Measurements from ENCODE around the gene NEUROD6.
A peak's percentile ranks its signal among the peaks of the same experiment; 100 is the strongest.

Gene NEUROD6

DNA sequence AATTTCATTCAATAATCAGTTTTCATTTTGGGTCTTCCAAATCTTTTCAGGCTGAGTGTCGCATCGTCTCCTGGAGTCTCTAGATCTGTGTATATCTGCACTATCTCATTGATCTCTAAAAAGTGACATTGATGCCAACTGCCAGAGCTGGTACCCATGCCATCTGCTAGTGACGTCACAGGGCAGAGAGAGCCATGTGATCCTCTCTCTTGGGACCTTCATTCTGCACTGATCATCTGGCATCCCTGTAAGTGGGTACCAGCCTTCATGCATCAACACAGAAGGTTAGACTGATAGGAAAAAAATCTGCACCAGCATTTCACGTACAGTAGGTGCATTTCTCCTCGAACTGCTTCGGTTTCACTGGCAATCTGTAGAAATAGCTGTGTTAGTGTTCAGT is at the start of gene NEUROD6:
TSS of gene NEUROD6 (minus strand) at position 124 of the 400 bp plus-strand sequence. CDS start 1,458 bp downstream, outside the sequence.
- DNase-seq = no peak

DNA sequence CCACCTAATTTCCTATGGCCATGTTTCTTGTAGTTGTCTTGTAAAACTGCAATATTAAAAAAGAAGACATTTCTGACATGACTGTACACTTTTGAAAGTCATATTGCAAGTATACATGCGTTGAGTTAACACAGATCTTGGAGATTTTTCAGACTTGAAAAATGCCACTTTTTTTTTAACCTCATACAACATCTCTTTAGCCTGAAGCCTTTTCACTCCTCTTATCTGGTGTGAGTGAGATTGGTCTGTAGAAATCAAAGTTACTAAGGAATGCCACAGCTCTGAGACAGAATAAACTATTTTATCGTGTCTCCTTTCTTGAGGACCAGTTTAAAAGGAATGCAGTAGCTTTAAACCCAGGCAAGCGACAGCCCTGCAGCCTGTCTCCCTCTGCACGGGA is 43.9 kb upstream of the NEUROD6 start:
- no peak for DNase-seq

DNA sequence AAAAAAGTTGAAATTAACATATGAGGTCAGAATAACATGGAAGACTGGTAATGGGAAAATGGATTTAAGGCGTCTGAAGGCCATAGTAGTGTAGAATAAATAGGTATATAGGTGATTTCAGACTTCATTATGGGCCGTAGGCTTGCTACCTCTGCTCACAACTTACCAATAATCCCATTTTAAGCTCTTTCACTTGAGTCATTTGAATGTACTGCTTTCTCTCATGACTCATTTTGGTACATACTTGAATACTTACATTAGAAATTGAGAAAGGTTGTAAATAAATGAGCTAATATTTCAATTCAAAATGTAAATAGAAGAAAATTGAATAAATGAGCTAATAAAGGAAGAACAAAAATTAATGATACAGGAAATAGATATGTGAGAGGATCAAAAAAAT is 42.2 kb upstream of the NEUROD6 start:
- DNase-seq = no peak

DNA sequence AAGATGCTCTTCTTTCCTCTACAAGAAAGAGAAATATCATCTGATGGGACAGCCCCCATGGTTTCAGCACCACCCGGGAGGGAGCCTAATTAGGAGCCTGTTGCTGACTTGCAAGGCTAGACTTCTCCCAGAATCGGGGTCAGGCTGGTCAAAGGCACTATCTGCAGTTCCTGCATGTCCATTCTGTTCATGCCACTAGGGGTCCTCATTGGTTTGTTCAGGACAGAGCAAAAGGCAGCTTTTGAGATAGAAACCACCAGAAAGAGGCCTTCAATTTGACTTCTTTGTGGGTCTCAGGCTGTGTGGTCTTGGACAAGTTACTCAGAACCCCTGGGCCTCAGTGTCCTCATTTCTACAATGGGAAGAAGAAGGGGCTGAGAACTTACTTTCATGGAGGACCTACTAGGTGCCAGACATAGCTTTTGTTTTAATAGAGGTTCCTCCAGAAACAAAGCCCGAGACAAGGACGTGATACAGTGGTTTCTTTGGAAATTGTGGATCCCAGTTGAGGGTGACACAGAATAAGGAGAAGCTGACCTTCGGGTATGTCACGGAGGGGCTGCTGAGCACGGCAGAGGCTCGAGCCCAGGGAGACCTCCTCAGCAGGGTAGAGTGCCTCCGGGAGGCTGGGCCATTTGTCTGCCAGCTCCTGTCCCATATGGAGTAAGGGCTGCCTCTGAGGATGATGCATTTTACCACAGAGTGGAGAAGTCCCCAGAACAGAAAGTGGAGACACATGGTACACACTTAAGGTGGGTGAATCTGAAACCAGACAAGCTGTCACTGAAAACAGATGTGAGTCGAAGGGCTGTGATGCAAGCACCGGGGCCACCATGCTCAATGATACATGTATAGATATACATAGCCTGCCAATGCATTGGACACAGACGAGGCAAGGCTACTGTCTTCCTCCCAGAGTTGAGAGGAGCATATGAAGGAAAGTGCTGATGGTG is 33.1 kb upstream of the NEUROD6 start:
- DNase-seq = peak; percentile 3

DNA sequence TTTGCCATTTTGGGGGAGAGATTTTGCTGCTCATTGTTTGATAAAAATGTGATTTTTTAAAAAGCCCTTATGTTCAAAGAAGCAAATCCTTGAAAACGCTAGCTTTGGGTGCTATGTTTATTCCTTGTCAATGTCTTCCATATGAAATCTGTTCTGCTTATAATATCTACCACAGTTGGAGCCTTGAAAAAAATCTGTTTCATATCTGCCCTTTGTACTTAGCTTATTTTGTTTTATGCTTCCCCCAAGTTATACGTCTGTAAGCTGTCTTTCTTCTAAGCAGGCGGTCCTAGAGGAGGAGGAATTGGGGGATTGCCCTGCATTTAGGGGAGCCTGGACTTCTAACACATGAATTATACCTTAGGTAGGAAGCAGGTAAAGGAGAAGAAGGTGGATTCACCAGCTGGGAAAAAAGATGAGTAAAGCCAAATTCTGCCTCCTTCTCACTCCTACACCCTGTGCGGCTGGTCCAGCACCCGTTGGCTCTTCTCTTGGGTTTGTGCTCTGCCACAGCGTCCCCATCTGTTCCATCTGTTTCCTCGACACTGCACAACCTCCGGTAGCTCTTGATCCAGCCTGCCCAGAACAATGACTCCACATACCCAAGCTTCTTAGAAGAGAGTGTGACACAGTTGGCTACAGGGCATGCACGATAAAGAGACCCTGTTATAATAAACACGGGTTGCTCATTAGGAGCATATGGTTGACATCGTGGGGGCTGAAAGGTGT is 31.9 kb upstream of the NEUROD6 start:
- no peak for DNase-seq

DNA sequence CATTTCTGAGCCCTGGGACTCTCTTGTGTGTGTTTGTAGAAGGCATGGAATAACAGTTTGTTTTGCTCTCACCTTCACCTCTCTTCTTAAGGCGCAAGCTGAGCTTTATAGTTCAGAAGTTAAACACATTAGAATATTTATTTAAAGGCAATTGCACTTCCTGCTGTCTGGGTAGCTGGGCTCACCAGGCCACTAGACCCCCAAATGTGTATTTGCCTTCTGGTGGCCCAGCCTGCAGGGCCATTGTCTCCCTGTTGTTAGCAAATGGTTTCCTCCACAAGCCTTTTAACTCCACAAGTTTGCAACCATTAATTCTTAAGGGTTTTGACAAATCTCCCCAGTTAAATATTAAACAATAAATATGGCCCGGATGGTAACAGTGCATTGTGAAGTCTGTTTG is 31.1 kb upstream of the NEUROD6 start:
- DNase-seq = no peak

DNA sequence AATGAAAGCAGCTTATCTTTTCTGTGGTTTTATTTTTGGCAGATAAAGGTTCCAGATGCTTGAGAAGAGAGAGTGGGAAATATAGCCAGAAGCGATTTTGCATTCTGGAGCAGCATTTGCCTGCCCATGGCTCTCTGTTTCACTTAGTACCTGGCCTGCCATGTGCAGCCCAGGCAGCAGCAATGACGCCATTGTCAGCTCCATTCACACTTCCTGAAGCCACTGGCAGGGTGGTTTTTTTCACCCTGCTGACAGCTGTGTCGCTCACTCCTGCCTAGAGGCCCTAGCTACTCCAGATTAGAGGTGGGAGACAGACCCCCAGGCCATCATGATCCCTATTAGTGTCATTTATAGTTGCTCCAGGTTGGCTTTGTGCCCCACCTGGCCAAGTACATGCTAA is 30.1 kb upstream of the NEUROD6 start:
- DNase-seq = no peak

DNA sequence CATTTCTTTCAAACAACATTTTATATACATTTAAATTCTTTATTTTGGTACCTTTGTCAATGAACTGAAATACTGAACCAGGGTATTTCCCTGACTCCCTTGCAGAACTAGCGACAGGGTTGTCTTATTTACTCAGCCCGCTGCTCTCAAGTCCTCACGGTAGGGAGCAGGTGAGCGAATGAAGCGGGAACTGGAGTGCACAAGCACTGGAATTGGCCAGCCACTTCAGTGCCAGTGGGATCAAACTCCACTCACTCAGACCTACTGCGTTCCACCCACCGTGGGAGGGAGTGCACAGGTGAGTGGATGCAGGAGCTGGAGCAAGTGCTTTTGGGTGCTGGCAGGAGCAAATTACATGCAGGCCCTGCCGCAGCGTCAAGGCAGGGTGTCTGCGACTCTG is 28.1 kb upstream of the NEUROD6 start:
- no peak for DNase-seq

DNA sequence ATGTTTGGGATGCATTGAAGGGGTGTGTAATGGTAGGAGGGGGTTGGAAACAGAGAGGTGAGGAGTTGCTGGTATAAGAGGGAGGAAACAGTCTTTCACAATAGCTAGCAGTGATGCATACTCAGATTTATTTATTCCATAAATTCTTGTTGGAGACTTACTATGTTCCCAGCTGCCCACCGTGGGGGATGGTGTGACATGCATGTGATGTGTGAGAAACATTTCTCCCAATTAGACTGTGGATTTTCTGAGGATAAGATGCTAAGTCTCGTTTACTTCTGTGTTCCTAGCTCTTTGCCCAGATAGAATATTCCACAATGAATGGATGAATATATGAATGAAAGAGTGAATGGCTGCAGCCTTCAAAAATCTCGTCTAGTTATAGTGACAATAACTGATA is 23.0 kb upstream of the NEUROD6 start:
- no peak for DNase-seq

DNA sequence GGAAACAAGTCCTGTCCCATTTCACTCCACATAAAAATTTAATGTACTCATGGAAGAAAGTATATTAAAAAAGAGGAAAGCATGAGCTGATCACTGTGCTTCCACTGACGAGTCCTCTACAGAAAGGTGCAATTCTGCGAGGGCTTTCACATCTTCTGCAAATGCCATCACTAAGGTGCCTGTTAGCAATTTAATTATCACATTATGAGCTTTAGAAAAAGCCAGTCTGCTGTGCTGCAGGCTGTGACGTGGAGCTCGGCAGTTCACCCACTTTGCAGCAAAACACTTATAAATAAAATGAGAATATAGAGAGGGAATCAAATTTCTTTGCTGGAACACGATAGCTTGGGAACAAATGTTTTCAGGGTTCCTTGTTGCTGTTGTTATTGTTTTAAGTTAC is 22.5 kb upstream of the NEUROD6 start:
- DNase-seq = no peak

DNA sequence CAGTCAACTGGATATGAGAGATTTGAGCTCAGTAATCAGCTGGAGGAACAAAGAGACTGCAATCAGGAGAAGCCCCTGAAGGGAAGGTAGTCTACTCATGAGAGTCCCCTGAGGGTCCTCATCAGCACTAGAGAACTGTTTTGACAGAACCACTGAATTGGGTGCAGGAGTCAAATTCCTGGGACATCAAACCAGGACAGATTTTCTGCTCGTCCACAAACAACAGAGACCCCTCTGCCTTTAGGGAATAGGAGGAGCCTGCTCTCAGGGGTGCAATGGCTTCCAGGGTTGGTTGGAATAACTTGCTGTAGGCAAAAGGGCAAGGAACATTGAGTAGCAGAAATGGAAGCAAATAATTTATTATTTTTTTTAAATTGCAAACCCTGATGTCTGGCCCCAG is 21.9 kb upstream of the NEUROD6 start:
- DNase-seq = no peak

DNA sequence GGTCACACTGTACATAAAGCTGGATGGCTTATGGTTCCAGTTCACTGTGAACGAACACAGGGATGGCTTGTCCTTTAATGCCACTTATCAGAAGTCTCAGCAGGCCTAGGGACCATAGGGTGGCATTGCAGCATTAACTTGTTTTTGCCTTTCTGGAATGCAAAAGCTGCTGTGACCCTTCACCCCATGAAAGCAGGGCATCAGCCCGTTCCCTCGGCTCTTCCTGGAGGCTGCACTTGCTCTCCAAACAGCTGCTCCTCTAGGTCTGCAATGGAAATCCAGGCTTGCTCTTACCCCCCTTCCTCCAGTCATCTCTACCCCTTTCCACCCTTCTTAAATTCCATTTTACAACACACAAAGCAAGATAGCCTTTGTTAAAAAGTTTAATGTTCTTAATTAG is 17.9 kb upstream of the NEUROD6 start:
- no peak for DNase-seq

DNA sequence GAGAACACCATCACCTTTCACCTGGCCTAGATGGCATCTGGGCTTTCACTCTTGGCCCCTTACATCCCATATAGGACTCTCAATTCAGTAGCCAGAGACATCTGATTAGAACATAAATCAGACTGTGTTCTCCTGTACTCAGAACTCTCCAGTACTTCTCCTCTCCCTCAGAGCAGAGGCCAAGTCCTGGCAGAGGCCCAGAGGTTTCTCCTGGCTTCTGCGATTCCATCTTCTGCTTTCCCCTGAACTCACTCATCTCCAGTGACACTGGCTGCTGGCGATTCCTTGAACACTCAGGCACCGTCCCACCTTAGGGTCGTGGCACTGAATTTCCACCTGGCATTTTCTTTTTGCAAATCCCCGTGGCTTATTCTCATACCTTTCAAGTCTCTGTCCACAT is 4.9 kb upstream of the NEUROD6 start:
- no peak for DNase-seq

DNA sequence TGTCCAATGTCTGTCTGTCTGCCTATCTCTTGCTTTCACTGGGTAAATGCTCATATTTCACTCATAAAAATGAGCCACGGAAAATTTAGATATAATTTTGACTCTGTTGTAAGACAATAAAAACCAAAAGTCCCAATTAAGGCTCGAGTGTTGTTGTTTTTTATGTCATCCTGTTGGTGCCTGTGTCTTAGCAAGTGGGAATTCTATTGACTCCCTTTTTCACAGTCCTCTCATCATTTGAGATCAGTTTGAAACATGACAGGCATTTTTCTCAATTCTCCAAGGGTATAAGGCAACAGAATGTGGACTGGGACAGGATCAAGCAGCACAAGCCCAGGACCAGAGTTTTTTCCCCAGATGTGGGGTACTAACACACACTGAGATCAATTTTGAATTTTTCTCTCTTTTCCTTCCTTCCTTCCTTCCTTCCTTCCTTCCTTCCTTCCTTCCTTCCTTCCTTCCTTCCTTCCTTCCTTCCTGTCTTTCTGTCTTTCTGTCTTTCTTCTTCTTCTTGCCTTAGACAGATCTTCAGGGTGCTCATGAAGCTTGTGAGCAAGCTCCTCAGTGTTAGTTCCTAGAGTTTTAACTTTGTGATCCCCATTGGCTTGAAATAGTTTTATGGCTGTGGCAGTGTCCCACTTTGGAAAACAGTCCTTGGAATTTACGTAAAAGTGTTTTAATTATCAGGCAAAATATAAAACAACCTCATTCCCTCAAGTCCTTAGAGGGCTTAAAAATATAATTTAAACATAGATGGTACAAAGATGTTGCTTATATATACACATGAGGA is 3.2 kb upstream of the NEUROD6 start:
- DNase-seq = no peak

DNA sequence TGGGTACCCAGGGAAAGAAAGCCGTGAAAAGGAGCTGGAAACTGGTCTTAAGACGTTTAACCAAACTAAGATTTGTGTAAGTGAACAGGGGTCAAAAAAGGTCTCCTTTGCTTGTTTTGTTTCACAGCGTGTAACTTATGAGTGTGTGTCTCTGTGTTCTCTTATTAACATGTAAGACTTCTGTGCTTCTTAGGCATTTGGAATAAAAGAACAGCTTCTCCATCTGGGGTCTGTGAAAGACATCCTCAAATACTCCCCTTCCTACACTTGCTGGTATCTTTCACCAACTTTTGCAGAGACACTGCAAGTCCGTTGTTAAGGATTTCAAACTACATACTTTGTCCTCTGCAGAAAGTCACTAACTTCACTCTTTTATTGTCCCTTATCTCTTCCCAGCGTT is 615 bp upstream of the NEUROD6 start:
- no peak for DNase-seq

DNA sequence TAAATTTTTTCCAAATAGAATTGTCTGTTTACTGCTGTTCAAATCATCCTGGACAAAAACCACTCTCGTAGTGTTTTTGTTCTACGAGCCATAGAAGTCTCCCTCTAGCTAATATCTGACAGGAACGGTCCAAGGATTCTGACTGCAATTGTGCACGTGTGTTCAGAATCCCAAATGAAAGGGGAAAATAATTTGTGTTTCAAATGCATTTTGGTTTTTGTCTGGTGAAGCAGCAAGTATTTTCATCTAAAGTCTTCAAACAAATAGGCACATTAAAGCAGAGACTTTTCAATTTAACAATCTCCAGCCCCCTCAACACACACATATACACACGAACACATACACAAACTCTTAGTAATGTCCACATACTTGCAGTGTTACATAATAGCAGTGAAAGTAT is 475 bp downstream of the NEUROD6 start:
- no peak for DNase-seq

DNA sequence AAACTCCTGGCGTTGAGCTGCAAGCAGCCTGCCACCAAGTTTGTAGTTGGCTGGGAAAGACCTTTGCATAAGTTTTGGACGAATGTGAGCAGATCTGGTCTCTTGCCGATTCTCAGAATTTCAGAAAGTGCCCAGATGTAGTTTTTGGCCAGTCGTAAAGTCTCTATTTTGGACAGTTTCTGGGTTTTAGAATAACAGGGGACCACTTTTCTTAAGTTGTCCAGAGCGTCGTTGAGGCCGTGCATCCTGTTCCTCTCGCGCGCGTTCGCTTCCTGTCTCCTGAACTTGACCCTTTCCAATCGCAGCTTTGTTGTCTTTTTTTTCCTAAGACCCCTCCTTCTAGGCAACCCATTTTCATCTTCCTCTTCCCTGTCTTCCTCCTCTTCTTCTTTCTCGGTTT is 1.8 kb downstream of the NEUROD6 start:
- no peak for DNase-seq

DNA sequence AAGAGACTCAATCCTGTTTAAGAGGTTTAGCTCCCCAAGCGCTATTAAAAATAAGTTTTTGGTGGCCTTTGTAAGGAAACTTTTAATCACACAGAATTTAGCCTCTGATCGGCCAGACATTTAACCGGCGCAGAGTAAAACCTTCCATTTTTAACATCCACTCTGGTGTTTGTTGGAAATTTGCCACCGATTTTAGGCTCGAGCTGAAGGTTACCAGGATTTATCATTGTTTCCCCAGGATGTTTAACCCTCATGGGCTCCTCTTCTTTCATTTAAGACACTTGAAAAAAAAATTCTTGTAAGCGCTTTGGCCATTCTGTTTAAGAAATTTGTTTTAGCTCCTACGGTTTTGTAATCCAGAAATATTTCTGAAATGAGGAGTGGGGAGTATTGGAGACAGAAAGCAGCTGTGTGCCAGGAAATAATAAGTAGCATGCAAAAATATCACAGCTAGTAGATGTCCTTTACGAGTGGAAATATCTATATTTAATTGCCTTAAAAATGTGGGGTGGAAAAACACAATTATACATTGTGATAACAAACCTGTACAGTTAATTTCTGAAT is 3.4 kb downstream of the NEUROD6 start:
- no peak for DNase-seq

DNA sequence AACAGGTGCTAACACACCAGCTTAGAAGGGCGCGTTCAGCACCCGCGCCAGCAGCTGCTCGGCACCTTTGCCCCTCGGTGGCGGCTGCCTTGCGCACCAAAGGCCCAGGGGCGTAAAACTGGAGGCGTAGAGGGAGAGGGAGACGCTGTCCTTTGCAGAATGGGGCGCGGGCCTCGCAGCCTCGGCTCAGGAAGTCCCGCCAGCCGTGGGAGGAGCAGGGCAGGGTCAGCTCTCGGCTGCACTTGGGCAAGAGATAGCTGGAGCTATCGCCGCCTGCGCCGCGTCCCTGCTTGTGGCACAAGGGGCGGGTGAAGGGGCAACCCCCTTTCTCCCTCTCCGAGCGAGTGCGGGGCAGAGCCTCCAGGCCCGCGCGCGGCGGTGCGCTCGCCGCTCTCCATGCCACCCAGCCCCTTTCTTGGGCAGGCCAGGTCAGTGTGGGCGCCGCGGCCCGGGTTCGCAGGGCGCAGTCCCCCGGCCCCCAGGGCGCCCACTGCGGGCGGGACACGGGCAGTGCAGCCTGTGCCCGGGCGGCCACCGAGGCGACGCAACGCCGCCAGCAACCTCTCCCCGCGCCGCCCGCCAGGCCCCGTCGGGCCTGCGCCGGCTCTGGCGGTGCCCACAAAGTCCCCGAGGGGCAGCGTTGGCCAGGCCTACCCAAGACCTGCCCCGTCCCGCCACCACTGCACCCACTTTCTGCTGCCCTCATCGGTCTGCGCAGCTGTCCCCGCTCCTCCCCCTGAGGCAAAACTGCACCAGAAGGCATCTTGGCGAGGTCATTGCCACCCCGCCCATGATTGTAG is 4.1 kb downstream of the NEUROD6 start:
- DNase-seq = no peak

DNA sequence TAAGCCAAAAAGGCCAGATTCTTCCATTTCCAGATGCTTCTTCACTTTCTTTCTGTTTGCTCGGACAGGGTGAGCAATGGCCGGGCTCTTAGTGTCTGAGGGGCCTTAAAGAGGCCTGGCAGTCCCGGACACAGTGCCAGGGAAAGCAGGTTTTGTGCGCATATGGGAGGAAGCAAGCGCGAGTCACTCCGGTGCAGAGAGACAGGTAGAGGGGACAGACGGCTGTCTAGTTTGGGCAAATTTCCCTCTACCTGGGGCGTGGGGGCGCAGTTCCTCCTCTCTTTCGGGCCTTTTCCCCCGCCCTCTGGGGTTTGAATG is 4.7 kb downstream of the NEUROD6 start:
- DNase-seq = no peak

DNA sequence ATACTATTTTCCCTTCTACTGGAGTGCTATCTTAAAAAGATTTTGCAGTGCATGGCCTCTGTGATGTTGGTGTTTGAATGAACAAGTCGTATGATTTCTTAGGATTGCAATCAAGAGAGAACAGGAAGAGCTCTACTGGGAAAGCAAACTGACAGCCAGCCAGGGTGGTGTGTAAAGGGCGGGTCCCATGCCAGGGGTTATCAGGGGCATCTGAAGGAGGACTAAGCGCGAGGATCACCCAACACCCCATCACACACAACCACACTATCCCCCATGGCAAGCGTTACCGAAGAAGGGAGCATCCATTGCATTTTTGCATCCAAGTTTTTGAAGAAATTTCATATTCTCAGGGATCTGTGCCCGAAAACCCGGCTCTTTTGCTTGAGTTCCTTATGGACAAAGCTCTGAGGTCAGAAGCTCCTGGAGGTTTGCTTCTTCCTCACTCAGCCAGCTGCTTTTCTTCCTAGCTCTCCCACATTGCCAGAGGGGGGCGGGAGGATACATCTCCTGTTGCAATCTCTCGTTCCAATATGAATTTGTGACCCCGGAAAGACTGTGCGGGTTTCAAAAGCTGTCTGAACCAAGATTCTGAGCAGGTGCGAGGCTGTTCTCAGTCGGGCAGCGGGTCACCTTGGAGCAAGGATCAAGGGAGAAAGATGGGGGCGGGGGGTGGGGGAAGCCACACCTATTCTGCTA is 5.2 kb downstream of the NEUROD6 start:
- no peak for DNase-seq

DNA sequence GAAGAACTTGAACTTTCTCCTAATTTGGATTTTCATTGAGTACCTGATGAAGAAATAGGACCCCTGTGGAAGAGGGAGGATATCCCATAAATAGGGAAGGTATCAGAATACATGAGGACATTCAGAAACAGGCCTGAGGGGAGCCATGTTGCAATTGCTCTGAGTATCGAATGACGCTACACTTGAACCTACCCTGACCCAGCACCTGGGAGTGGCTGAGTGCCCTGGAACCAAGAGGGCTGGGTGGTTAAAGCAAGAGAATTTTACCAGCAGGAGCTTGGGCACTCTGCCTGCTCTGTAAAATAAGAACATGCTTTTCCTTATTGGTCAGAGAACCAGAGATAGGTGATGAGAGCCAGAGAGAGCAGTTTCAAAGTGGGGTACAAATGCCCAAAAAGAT is 7.2 kb downstream of the NEUROD6 start:
- no peak for DNase-seq

All from NK-92 treated with Interleukin-12 subunit alpha and Interleukin-12 subunit beta, amount 100 ng/mL, for 24 hours (cell line).